NCI-H69 (cell line): ENCODE data around the gene B4GALT6.
A peak's percentile ranks its signal among the peaks of the same experiment; 100 is the strongest.
"Not testable (repeated sequence)": the region's sequence is repeated elsewhere in the genome, so short reads cannot be mapped to it uniquely, and the experiment has no call there.

Experiments used
- DNase-seq: peaks from one replicate; lab custom pipeline; 2025; lab: John Stamatoyannopoulos, UW

The B4GALT6 gene, protein sequence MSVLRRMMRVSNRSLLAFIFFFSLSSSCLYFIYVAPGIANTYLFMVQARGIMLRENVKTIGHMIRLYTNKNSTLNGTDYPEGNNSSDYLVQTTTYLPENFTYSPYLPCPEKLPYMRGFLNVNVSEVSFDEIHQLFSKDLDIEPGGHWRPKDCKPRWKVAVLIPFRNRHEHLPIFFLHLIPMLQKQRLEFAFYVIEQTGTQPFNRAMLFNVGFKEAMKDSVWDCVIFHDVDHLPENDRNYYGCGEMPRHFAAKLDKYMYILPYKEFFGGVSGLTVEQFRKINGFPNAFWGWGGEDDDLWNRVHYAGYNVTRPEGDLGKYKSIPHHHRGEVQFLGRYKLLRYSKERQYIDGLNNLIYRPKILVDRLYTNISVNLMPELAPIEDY

DNA sequence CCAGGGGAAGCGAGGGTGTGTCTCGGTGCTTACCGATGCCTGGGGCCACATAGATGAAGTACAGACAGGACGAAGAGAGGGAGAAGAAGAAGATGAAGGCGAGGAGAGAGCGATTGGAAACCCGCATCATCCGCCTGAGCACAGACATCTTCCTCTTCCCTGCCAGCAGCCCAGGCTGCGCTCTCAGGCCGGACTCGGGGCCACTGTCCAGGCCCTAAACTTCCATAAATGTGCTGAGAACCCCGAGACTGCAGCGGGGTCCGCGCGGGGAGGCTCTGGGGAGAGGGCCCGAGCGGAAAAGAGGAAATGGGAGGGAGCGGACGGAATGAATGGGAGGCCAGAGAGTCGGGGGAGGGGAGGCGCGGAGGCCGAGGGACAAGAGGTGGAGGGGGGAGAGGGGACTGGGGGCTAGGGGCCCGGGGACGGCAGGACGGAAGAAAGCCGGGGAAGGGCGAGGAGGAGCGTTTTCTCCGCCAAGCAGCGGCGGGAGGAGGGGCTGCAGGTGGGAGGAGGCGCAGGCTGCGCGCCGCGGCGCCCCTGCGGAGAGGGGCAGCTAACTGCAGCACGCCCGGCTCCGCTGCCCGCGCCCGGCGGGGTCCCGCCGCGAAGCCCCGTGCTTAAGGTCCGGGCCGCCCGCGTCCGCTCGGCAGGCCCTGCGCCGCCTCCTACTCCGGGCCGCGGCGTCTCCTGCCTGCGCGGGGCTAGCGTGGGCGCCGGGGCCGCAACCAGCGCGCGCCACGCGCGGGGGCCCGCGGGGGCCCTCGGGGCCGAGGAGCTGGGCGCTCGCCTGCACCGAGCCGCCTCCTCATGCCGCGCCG lies at the start of gene B4GALT6:
Gene B4GALT6 (minus strand): TSS at position 303 of the 818 bp plus-strand sequence. CDS start 155 bp downstream, at position 148.
- peak; percentile 93 for DNase-seq

DNA sequence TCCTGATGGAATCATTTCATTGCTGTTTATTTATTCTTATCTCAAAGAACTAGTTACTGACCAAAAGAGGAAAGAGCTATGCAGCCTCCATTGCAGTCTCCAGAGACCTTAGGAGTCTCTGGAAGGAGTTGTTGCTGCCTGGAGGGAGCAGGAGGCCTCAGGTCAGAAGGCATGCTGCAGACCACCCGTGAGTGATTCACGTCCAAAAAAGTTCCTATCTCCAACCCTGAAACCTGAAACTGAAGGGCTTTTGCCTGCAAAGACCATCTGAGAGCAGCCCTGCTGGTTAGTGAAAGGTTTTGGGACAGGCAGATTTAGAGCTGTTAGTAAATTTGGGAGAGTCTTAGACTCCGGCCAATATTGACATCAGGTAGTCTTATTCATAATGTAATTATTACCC lies 47.2 kb upstream of the B4GALT6 start:
- DNase-seq = no peak

DNA sequence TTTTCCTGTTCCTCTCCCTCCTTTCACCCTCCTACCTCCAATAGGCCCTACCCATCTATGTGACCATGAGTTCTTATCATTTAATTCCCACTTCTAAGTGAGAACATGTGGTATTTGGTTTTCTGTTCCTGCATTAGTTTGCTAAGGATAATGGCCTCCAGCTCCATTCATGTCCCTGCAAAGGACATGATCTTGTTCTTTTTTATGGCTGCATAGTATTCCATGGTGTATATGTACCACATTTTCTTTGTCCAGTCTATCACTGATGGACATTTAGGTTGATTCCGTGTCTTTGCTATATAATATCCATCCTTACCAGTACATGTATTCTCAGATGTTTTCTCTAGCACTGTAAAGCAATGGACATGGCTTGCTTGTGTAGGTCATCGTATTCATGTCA lies 44.8 kb upstream of the B4GALT6 start:
- not testable (repeated sequence) for DNase-seq

DNA sequence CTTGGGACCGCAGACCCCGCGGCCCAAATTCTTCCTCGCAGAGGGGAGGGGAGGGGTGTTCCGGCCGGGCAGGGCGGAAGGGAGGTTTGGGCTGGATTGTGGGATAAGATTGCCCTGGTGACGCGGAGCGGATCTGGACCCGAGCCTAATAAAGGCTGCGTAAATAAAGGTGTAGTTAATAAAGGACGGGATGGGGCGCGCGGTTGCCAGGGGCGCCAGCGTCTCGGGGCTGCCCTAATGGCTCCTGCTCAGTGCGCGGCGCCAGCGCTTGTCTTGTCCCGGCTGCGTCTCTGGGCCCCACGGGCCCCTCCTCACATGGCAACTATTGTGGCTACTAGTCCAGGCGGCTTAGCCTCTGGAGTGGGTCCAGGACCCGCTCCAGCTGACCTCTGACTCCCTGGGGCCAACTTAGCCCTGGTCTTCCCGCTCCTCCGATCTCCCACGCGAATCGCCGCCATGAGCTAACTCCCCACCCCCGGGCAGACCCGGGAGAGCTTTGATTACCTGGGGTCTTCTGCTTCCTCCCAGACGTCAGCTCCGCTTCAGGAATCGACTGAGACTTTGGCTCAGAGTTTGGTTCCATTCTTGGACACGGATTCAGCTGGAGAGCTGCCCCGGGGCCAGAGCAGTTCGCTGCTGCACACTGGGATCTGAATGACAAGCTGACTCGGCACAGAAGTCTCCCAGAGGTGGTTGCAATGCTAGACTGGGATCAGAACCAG lies 39.8 kb upstream of the B4GALT6 start:
- DNase-seq = peak; percentile 77

DNA sequence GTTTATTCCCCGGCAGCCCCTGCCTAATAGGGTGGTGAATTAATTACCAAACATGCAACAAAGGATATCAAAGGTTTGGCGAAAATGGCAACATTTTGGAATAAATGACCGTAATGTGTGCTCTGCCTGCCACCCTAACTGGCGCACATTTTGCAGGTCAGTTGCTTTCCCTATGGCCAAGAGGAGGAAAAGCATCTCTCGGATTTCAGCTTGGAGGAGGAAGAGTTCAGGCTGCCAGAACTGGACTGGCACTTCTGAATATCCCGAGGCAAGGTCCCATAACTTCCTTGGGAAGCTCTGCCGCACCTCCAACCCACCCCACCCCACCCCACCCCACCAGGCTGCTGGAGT lies 39.2 kb upstream of the B4GALT6 start:
- peak; percentile 57 for DNase-seq

DNA sequence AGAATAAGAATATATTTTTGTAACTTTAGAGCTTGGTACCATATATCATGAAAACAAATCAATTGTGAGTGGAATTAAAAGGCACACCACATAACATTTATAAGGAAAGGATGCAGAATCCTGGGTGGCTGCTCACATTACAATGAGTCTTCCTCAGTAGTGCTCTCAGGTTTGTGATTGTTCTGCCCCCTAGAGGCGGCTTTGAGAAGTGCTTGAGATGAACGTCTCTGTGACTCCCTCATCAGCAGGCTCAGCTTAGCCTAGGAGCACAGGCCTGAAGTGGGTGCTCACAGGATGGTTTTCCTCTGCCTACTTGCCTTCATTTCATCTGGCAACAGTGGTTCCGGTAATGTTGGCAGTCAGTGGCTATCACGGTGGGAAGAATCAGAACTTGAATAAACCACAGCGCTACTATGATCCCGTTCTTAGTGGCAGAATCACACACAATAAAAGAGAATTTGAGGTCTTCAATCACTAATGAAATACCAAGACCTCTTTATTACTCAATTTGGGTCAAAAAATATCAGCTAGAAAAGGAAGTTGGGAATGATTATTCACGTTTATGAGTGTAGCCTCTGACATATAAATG lies 38.1 kb upstream of the B4GALT6 start:
- DNase-seq = peak; percentile 93

DNA sequence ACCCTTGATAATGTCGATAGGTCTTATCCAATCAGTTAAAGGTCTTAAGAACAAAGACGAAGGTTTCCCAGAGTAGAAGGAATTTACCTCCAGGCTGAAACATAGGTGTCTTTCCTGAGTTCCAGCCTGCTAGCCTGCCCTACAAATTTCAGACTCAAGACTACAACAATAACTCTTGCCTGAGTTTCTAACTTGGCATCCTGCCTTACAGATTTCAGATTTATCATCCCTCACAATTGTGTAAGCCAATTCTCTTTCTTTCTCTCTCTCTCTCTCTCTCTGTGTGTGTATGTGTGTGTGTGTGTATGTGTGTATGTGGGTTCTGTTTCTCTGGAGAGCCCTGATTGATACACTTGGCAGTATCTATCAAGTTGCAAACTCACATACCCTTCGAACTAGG lies 37.2 kb upstream of the B4GALT6 start:
- no peak for DNase-seq

DNA sequence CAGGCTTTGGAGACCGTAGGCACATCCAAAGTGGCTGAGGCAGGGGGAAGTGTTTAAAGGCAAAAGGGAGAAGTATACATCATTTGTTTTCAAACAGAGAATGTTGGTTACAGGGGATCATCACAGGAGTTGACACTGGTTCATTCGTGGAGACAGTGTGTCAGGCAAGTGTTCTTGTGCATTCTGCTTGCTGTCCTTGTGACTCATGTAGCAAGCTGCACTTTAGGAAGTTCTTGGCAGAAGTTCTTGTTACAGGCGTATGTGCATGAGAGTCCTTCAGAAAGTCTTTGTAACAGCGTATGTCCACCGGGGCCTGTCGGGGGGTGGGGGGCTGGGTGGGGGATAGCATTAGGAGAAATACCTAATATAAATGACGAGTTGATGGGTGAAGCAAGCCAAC lies 36.5 kb upstream of the B4GALT6 start:
- DNase-seq = no peak

DNA sequence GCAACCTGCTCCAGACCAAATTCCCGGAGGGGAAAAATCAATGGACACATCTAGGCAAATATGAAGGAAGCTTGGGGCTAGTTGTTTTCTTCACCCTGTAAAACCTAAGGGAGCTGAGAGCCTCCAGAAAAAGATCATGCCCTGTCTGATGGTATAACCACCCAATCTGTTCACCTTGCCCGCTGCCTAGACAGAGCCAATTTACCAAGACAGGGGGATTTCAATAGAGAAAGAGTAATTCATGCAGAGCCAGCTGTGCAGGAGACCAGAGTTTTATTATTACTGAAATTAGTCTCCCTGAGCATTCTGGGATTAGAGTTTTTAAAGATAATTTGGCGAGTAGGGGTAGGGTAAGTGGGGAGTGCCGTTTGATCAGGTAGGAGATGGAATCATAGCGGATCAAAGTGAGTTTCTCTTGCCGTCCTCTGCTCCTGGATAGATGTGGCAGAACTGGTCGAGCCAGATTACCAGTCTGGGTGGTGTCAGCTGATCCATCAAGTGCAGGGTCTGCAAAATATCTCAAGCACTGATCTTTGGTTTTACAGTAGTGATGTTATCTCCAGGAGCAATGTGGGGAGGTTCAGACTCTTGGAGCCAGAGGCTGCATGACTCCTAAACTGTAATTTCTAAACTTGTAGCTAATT lies 35.1 kb upstream of the B4GALT6 start:
- no peak for DNase-seq

DNA sequence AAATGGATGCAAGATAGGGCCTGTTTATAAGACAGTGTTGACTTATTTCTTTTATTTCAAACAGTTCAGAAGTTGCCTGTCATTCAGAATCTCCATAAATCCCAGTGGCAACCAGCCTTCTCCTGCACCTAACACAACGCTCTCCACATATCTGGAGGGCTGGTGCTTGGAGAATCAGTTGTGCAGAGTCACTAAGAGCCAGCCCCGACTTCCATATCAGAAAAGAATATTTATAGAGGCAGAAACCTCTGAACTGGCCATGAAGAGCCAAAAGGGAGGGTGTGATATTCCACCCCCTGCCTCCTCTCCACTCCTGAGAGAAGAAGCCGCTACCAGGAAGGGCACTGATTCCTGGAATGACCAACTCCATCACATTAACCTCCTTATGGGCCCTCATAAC lies 34.0 kb upstream of the B4GALT6 start:
- DNase-seq = no peak

DNA sequence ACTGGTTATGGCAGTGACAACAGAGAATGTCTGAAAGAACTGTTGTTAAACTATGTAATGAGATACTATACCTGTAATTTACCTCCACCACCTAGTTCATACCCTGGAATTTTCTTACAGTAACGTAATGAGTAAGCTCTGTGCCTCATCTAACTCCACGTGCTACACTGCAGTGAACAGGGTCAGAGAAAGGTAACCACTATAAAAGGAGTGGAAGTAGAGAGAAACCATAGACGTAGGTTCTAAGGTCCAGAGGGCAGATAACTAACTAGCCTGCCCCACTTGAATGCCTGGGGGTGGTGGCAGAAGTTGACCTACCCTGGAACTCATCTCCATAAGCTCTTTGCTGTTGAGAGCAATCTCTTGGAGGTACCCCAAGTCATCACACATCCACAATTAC lies 32.0 kb upstream of the B4GALT6 start:
- DNase-seq = peak; percentile 19

DNA sequence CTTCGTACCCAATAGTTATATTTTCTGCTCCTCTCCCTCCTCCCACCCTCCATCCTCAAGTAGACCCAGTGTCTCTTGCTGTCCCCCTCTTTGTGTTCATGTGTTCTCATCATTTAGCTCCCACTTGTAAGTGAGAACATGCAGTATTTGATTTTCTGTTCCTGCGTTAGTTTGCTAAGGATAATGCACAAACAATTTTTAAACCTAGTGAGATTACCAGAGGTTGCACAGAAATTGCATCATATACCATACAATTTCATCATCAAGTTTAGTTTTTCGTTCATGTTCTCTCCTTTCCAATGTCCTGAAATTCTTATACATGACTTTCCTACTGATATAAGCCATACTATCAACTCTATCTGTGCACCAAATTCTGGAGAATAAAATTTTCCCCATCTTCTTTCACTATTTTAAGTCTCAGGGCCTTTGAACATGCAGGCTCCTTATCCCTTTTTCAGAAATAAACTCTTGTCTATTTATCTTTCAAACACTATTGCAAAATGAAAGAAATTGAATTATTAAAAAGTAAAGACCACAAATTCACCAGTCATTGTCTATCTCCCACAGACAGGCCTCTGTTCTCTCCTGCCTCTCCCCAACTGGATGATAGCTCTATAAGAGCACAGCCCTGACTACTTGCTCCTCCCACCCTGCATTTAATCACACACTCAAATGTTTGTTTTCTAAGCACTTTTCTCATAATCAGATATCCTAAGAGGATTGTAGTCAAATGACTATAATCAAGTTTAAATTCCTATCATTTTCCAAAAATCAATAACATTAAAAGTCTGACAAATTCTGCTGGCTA lies 27.2 kb upstream of the B4GALT6 start:
- peak; percentile 28 for DNase-seq

DNA sequence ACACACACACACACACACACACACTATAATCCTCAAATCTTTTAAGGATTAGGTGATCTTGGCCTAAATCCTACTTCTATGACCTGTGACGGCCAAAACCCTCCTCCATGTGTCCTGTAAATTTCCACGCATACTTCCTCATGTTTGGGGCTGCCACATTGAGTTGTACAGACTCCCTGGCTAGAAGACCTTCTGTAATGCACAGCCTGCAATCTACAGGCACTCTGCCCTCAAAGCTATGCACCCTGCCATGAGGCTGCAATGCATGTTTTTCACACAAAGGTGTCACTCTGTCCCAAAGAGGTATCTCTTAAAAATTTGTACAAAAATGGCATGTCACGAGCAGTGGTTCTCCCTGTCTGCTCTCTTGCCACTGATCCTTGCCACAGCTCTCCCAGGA lies 26.4 kb upstream of the B4GALT6 start:
- peak; percentile 50 for DNase-seq

DNA sequence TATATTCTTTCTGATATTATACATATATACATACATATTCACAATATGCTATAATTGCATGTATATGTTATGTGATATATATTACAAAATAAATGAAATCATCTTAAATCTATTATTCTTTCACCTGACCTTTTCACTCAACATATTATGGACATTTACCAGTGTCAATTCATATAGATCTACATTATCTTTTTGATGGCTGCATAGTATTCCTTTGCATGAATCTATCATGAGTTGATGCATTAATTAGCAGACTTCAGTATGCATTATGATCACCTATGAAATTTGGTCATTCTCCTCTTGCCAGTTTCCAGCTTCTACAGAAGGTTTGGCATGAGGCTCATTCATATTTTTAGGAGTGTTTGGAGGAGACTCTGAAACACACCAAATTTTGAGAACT lies 23.4 kb upstream of the B4GALT6 start:
- no peak for DNase-seq

DNA sequence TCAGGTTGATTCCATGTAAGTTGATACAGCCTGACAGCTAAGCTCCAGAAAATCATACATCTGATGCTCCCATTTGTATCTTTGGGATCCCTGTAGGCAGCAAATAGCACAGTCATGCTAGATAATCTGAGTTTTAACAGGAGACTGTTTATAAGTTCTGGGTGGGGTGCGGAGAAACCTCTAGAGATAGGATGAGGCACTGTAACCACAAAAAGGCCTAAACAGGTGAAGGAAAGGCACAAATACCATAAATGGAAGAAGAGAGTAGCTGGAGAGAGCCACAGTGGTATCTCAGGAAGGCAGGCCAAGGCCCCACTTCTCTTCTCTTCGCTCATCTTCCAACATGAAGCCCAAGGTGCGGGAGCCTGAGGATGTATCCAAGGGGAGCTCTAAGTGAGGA lies 18.1 kb upstream of the B4GALT6 start:
- no peak for DNase-seq

DNA sequence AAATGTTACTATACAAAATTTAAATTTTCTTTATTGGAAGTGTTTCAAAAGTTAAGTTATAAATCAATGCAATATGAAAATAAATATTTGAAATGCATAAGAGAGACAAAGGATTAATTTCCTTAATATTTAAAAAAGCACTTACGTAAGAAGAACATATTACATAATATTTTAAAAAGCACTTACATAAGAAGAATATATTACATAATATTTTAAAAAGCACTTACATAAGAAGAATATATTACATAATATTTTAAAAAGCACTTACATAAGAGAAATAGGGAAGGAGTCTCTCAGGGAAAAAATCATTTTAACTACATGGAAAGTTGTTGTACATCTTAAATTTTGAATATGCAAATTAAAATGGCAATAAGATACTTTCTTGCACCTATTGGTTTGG lies 17.4 kb upstream of the B4GALT6 start:
- DNase-seq = no peak

DNA sequence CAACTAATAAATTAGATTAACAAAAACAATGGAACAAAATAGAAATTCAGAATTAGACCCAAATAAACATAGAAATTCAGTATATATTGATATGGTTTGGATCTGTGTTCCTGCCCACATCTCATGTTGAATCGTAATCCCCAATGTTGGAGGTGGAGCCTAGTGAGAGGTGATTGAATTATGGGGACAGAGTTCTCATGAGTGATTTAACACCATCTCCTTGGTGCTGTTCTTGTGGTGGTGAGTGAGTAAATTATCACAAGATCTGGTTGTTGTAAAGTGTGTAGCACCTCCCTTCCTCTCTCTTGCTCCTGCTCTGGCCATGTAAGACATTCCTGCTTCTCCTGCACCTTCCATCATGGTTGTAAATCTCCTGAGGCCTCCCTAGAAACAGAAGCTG lies 16.6 kb upstream of the B4GALT6 start:
- no peak for DNase-seq

DNA sequence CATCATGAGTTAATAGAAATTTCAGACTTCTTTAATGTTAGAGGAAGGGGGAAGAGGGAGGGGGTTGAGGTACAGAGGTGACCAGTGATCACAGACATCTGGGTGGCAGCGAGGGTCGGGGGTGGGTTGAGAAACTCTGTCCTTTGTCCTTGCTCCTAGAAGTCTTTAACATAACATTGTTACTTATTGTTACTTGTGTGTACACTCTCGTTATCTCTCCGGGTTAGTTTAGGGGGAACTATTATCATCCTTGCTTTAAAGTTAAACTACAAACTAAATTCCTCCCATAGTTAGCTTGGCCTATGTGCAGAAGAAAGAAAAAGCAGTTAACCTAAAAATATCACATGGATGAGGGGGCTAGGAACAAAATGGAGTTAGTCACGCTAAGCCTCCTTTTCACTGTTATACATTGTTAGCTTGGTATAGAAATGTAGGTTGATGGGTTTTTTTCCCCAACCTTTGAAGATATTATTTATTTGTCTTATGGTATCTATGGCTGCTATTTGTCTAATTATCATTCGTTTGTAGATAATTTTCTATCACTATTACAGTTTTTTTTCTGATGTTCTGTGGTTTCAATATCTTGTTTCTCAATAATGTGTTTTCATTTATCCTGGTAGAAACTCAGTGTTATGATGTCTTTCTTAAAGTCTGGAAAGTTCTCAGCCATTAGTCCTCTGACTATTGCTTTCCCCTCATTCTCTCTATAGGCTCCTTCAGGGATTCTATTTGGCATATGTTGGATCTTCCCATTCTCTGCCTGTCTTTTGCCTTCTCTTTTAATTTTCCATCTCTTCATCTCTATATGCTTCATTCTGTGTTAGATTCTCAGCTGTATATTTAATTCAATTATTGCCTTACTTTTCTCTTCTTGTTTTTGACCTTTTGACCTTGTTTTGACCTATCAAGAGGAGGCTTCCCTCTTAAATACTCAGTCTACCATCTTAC lies 13.2 kb upstream of the B4GALT6 start:
- DNase-seq = no peak

DNA sequence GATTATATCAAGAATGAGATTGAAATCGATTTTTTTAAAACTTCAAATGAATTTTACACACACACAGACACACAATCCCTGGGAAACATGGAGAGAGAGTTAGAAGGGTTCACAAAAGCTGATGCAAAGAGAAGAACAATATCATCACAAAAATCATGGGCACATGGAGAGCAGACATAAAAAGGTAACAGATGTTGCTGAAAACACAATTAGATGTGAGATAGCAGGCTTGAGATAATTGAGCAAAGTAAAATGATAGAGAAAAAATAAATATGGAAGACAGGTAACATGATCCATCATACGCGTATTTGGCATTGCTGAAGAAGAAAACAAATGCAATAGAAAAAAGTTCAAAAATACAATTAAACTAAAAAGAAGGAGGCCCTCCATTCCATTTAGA lies 11.6 kb upstream of the B4GALT6 start:
- DNase-seq = peak; percentile 63

DNA sequence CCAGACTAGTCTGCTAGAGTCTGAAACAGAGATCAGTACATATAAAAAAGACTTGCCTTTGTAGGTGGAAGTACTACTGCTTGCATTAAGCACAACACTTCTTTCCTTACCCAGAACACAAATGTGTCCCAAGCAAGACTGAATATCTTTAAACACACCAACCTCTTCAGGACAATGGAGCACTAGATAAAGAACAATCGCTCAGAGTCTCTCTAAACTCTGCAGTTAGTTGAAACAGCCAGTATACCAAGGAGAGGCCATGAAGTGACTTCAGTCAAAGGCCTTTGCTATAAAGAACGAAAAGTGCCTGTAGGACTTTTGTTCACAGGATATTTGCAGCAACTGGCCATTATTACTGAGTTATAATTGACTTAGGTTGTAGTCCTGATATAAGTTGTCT lies 9.9 kb upstream of the B4GALT6 start:
- DNase-seq = no peak
